ENCODE results near the gene FDX1.

FDX1 gene

DNA sequence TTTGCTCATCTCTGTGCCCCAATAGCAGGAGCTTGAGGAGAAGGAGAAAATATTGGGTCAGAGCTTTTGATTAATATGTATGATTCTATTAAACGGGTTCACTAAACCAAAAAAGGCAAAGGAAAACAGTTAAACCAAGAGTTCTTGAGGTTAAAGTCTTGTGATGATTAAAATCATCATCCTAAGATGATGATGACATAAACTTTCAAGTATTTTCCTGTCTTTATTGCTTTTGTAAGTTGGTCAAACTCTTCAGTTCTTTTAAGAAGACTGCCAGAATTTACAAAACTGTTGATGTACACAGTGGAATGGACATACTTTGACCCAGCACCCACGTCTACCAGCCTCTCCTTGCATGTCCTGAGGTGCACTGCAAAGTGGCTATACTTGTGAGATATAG, 41.0 kb downstream of the FDX1 start:
- no peak for DNase-seq

DNA sequence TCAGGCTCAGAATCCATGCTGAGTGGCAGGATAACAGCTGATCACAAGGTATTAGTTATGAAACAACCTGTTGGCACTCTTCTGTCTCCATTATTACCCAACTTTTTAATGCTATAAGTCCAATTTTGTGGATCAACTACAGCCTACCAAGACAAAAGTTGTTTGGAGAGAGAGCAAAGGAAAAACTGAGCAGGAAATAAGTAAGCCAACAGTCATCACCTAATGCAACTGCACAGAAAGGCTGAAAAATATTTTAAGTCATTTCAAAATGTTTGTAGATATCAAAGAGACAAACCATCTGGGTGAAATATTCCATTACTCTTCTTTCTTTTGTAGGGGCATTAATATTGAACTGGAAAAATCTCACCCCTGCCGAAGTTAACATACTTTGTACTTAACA, 41.6 kb downstream of the FDX1 start:
- no peak for DNase-seq

DNA sequence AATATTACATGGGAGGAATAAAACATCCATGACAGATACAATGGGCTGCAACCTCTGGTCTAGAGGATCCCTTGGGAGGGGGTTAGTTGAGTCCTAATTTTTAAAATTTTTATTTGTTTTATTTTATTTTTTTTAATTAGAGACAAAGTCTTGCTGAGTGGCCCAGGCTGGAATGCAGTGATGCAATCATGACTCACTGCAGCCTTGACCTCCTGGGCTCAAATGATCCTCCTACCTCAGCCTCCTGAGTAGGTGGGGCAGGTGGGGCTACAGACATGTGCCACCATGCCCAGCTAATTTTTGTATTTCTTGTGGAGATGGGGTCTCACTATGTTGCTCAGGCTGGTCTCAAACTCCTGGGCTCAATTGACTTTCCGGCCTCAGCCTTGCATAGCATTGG, 43.1 kb downstream of the FDX1 start:
- DNase-seq, result no peak

DNA sequence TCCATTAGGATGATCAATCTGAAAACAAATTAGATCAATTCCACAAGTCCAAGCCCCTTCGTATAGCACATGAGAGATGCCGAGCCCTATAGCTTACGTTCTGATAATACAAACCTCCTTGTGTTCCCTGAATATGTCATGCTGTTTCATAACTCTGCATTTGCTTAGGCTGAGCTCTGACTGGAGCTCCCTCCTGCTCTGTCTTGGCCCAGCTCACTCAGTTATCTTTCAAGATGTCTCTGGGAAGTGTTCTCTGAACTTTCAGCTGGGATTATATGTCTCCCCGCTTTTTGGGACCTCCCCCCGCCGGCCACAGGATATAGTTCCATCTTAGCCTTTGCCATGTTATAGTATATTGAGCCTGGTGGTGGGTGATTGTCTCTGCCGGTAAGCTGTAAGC, 44.0 kb downstream of the FDX1 start:
- DNase-seq, result no peak

DNA sequence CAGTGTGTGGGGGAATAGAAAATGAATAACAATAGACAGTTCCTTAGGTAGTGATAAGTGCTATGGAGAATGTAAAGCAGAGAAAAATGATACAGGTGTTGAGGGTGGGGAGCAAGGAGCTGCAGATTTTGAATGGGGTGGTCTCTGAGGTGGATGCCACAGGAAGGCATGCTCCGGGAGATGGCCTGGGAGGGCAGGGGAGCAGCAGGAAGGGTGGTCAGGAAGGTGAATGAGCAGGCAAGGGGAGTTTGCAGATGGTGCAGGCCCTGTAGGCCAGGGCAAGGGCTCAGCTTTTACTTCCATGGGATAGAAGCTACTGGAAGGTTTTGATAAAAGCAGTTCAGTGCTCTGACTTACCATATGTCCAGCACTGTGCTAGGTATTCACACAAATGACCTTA, 44.8 kb downstream of the FDX1 start:
- no peak for DNase-seq

DNA sequence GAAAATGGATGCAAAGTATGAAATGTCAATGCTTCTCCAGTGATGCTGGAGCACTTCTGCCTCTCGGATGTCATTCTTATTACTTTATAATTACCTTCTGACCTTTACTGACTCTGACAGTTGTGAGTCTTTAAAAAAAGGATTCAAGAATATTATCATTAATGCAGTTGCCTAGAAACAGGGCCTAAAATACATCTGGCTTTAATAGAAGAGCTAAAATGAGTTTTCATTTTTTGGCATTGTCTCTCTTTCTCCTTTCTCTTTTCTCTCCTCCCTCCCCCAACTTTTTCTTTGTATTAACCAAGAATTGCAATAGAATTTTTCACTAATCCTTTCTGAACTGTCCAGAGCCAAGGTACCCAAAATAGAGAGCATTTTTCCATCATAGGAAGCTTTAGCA, 45.9 kb downstream of the FDX1 start:
- no peak for DNase-seq

DNA sequence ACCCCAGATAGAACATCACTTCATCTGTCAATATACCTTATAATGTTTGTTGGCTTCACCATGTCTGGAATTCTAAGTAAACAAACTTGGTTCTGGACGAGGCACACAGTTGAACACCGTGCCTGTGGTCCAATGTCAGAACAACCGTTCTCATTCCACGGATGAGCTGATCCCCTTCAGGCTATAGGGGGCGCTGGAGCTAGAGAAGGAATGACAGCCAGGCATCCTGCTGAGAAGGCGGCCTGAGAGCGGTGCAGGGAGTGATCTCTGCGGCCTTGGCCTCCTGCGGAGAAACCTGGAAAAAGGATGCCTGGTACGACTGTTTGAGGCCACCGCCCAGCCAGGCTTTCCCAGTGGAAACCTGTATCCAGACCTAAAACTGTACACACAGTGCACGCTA, 48.7 kb downstream of the FDX1 start:
- DNase-seq, result no peak

DNA sequence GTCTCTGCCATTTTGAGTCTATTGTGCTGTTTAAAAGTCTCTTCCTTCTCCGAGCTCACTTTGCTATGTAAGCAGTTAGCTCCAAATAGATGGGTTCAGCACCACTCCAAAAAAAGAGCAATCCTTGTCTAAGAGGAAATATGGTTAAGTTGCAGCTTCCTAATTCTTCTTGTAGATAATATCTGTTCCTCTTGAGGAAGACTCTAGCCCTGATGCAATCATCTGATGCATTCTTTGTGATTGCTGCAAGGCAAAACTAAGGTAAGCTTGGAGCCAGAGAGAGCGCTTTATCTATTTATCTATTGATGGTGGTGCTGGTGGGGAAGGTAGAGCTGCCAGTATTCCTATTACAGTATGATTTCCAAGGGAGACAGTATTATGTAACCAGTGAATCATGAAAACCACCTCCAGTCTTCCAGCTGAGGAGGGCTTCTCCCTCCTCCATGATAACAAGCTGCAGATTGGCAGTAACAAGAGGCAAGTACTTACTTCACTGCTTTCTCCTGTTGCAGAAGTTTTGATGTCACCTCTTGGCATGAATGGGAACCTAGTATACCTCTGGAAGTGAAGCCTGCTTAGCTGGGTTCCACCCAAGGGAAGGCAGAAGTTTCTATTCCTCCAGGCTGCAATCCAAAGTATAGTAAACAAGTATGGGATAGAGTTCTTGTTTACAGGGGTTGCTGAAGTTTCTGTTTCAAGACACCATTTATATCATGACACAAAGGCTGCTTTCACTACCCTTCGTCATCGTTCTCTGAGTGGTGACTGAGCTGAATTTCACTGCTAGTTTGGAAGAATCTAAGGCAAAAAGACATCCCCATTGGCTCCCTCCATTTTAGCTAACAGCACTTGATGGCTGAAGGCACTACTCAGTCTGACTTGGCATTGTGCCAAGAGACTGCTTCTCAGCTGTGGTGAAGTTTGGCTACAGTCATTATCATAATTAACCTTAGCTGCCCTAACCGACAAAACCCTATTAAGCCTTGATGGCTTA, 49.7 kb downstream of the FDX1 start:
- DNase-seq, result peak; percentile 0

DNA sequence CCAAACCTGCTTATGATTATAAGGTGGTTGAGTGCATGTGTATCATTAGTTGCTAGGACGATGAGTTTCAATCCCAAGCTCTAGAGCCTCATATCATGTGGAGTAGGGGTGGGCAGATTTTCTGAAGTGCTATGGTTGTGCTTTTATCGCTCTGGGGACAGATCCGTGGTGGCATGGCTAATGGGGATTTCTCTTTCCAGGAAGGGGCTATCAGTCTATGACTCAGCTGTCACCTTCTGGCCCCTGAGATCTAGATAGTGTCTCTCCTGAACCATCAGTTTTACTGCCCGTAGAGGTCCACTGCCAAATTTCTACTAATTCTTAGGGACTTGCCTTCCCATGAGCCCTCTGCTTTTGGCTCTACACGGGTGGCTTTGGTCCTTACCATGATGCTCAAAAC, 51.8 kb downstream of the FDX1 start:
- DNase-seq, result no peak

DNA sequence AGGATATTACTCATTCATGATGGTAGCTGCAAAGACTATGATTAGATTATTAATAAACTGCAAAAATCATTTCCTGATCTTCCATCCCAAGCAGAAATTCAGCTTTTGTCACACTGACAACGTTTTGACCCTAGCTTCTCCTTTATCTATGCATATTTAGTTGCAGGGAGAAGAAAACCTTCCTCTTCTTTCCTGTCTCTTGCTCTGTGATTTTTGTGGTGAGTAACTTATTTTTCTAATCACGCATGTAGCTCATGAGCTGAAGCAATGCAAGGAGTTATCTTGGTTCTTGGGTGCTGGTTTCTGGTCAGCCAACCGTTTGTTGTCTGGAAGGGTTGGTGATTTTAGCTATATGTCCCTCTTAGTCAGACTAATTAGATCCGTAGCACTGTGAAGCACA, 56.4 kb downstream of the FDX1 start:
- no peak for DNase-seq

DNA sequence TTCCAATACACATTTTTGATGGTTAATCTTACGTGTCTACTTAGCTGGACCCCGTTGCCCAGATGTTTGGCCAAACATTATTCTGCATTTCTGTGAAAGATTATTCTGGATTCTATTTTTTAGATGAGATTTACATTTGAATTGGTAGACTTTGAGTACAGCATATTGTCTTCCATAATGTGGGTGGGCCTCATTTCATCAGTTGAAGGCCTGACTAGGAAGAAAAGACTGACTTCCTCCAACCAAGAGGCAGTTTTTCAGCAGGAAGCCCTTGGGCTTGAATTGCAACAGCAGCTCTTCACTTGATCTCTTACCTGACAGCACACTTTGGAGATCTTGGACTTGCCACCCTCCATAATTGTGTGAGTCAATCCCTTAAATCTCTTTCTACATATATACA, 58.7 kb downstream of the FDX1 start:
- no peak for DNase-seq

DNA sequence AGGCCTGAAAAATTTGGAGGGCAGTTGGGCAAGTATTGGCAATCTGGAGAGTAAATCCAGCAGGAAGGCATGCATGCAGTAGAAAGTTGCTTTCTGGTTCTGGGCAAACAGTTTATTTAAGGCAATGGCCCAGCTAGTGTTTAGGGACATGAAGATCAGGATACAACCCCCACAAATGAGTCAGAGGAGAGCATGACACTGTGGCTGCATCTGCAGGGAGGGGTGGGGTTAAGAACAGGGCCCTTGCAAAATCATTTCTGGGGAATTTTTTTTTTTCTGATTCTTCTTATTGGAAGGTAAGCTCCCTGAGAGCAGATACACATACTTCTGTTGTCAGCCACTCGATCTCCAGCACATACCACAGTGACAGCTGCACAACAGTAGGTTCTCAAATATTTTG, 61.1 kb downstream of the FDX1 start:
- DNase-seq, result no peak

DNA sequence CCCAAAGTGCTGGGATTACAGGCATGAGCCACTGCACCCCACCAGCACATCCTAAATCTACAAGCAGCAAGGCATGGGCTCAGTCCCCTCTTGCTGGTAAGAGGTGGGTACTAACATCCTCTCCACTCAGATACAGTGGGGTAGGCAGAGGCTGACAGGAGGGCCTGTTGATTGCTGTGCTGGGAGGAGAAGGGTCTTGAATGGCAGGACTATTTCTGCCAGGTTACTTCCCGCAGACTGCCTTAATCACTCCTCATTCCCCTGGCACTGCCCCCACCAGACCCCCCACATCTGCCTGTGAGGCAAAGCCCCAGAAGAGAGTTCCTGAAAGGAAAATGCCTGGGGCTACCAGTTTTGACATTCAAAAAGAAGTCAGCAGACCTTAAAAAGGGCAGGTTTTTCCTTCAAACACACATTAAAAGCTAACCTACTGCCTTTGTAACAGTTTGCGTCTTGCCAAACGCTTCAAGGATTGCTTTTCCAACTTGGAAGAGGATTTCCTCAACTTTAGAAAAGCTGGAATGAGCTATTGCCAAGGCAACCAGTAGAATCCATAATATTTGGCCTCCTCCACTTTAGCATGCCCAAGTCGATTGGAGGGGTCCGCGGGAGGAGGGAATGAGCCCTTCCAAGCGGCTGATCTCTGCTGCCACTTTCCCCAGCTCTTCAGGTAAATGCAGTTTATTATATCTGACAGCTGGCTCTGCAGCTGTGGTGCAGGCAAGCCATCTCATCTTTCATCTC, 62.0 kb downstream of the FDX1 start:
- no peak for DNase-seq

DNA sequence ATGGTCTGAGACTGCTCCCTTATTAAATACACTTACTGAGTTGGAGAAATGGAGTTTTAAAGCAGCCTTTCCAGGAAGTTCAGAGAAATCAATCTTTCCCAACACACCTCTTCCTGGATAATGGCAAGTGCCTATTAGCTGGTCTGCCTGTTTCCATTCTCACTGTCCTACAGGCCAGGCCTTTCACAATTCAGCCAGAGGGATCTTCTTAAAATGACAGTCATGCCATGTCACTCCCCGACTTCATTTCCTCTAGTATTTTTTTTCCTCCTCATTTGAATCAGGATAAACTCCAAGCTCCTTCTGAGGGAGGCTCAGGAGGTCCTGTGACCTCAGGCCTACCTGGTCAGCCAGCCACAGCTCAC, 62.6 kb downstream of the FDX1 start:
- no peak for DNase-seq

DNA sequence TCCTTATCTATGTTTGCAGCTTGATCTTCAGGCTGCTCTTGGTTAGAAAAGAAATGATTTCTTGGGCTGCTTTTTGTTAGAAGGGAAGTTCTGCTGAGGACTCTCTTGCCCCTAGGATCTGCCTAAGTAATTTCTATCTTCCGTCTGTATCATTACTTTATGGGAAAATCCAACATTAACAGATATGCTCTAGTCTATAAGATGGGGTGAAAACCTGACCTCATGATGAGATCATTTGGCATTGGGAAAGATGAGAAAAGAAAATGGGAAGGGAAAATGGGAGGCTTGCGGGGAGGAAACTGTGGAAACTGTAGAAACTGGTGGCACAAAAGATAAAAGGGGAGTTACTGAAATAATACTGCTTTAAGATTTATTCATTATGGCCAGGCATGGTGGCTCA, 63.6 kb downstream of the FDX1 start:
- no peak for DNase-seq

DNA sequence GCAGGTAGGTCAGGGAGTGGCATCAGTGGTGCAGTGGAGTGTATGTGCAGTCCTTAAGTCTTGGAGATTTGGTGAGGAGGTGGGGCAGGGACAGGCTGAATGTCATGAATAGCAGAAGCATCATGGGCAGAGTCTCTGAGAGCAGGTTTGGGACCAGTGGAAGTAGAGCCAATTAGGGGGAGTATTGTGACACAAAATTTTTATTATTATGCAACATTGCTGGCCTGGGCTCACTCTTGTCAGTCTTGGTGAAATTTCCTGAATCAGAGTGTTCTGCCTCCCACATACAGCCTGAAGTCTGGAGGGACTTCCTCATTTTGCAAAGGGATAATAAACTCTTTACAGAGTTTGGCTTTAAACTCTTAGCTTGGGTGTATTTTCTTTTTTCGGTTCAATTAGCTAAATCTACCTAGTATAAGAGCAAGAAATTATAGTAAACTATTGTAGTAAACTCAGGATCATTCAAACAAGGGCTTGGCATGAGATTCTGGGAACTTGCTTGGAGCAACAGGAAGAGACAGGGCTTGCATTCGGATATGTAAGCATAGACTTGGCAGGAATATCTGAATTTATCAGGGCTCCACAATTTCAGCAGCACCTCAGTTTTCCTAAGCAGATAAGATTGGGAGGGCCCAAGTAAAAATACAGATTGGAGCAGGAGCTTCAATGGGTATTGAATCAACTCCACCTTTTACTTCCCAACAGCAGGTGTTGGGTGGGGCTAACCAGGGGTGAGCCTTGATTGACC, 67.7 kb downstream of the FDX1 start:
- no peak for DNase-seq

DNA sequence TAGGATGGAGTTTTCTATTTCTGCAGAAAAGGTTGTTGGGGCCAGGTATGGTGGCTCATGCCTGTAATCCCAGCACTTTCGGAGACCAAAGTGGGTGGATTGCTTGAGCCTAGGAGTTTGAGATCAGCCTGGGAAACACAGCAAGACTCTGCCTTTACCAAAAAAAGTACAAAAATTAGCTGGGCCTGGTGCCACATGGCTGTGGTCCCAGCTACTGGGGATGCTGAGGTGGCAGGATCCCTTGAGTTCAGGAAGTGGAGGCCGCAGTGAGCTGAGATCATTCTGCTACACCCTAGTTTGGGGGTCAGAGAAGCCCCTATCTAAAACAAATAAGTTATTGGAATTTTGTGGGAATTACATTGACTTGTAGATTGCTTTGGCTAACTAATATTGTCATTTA, 71.7 kb downstream of the FDX1 start:
- no peak for DNase-seq

DNA sequence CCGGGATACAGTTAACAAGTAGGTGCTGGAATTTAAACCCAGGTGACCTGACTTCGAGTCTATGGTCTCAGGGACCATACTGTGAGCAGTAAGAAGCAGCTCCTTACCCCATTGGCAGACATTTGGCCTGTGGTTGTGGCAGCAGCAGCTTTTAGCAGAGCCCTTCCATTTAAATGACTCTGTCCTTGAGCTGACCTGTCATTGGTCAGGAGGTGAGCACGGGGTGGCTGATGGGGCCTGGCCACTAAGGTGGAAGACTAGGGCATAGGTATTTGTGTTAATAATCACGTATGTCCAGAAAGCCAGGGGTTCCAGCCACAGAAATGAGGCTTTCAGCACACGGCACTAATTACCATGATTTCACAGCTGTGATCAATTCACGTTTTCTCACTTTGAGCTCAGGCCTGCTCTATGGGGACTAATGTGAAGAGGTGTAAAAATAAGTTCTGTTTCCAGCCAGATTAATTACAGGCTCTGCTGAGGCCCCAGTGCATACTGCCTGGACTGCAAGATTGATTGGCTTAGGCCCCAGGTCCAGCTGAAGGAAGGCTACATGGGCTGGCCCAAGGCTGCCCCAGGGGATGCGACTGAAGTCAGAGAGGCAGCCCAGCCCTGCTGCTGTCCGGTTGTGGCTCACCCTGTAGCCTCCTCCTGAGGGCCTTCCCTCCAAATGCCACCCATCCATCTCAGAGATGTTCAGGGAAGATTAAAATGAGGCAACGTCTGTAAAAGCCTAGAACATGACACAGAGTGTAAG, 76.0 kb downstream of the FDX1 start:
- DNase-seq, result no peak

DNA sequence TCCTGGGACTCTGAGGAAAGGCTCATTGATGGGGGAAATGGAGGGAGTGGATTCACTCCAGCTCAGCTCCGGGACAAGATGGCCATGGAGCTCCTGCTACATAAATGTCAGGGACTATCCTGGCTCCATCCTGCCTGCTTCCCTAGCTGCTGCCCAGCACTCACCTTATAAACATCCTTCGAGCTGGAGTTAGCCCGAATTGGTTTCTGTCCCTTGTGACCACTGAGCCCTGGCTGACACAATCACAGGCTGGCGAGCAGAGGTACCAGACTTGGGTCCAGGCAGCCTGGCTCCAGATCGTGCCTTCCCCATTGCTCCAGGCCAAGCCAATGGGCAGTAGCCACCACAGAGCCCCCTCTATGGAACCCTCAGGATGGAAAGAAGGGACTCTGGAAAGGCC, 77.6 kb downstream of the FDX1 start:
- no peak for DNase-seq

DNA sequence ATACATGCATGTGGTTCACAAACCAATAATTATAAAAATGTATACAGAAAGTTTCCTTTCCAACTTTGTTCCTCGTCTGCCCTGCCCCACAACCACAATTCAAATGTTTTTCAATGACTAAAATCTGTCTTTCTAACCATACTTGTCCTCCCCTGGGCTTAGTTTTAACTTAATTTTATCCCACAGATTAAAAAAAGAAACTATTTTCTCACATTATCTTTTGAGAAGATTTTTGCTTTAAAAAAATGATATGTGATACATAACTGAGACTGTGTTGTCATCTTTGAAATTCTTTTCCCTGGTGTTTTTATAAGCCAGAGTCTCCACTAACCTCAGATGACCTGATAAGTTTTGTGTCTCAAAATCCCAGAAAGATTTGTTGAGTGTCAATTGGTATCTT, 79.0 kb downstream of the FDX1 start:
- no peak for DNase-seq

DNA sequence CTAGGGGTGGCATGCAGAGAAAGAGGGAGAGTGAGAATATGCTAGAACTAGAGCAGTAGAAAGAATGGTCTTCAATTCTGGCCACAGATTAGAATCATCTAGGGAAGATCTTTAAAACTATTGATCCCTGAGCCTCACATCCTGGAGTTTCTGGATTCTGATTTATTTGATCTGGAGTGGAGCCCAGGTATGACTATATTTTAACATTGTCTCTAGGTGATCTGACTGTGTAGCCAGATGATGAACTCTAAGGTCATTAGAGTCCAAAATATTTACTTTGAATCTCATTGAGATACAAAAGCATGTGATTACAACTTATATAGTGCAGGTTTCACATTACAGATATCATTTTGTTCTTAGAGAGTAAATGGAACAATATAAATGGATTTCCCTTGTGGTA, 79.7 kb downstream of the FDX1 start:
- DNase-seq, result no peak

DNA sequence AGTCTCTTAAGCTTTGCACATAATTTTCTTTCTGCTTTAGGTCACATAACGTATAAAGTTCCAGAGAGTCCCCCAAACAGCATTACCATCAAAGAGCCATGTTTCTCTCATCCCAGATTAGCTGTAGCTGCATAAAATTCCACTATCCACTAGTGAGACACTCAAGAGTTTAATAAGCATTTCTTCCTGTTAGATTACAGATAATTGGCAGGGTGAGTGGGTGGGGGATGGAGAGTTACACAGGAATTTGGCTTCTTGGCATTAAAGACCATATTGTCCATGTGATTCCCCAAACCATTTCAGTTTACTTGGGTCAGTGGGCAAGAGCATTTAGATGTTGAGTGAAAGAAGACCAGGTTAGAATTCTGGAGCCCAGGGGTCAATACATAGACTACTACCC, 82.3 kb downstream of the FDX1 start:
- DNase-seq, result no peak

DNA sequence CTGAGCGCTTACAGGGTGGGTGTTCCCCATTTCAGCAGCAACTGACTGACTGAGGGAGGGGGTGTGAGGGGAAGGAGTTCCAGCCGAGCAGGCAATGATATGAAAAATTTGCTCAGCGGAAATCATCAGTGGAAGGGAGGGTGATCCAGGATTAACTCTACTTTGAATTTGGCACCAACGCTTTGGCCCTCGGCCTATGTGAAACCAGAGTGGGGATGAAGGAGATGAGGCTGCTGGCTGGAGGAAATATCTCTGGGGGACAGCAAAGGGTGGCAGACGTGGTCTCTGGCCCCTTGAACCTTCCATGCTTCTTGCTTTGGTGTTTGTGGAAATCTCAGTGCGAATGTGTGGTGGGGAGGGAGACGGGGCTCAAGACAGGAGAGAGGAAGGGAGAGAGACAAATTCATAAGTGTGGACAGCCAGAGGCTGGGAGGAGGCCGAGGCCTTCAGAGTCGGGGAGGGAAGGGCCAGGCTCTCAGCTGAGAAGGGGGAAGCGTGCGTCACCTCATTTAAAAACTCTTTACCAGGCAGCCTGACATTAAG, 83.6 kb downstream of the FDX1 start:
- no peak for DNase-seq

Data from NCI-H1694 treated with DMSO at 0.1 percent for 48 hours (cell line).